GM21515 (cell line): ENCODE data around the gene ZNF414.
"Not testable (repeated sequence)": the region's sequence is repeated elsewhere in the genome, so short reads cannot be mapped to it uniquely, and the experiment has no call there.

ENCODE experiments used
- ATAC-seq: cut with Tn5 transposase; IDR thresholded peaks from one replicate; pipeline ENCODE4 v1.9.1; 2021; ENCODE audit not compliant: unreplicated experiment

Gene ZNF414

DNA sequence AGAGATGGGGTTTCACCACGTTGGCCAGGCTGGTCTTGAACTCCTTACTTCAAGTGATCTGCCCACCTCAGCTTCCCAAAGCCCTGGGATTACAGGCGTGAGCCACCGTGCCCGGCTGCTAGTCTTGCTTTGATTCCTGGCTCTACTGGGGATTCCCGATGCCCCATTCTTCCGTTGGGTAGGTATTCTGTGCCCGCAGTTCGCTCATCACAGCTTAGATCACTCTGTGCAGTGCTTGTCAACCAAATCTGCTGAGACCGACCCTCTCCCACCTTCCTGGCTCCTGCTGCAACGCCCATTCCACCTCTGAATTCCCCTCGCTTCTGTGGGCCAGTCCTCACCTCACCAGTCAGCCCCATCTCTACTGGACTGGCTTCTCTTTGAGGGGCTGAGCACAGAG is 4.6 kb upstream of the ZNF414 start:
- ATAC-seq: no peak

DNA sequence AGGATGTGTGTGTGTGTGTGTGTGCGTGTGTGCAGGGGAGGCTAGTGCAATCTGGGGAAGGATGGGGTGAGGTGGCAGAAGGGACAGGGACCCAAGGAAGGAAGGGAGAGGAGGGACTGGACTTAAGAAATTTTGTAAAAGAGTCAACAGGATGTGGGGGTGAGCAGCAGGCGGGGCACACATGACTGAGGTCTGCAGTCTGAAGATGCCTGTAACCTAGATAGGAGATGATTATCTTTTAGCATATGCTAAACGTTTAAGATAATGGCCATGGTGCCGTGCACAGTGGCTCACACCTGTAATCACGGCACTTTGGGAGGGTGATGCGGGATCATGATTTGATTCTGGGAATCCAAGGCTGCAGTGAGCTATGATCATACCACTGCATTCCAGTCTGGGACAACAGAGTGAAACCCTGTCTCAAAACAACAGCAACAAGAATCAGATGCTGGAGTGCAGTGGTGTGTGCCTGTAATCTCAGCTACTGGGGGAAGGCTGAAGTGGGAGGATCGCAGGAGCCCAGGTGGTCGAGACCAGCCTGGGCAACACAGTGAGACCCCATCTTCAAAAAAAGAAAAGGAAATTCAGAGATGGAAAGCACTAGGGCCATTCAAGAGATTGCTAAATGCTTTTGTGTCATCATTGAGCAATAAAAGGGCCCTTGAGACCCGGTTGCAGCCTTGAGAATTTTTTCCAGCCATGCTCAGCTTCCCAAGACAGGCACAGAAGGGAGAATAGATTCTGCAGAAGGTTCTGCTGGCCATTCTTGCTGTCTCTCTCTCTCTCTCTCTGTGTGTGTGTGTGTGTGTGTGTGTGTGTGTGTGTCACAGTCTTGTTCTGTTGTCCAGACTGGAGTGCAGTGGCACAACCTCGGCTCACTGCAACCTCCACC is 3.8 kb upstream of the ZNF414 start:
- no peak for ATAC-seq

DNA sequence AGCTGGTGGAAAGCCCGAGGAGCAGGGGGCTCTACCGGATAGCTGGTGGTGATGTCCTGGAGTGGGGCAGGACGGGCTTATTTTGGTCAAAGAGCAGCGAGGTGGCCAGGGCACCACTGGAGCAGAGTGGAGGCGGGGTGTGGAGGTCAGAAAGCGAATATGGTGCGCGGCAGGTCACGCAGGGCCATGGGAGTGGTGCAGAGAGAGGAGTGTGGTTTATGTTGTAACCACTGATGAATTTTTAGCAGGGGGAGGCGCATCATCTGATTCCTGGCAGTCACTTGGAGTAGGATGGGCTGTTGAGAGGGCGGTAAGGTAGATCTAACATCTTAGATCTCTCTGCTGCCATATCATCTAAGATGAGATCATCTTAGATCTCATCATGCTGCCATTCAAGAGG is 1.4 kb upstream of the ZNF414 start:
- no peak for ATAC-seq

DNA sequence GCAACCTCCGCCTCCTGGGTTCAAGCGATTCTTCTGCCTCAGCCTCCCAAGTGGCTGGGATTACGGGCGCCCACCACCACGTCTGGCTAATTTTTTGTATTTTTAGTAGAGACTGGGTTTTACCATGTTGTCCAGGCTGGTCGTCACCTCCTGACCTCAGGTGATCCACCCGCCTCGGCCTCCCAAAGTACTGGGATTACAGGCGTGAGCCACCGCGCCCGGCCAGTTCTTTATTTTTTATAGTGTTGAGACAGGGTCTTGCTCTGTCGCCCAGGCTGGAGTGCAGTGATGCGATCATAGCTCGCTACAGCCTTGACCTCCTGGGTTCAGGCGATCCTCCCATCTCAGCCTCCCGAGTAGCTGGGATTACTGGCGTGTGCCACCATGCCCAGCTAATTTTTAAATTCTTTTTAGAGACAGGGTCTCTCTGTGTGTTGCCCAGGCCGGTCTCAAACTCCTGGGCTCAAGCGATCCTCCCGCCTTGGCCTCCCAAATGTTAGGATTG is 590 bp upstream of the ZNF414 start:
- not testable (repeated sequence) for ATAC-seq

DNA sequence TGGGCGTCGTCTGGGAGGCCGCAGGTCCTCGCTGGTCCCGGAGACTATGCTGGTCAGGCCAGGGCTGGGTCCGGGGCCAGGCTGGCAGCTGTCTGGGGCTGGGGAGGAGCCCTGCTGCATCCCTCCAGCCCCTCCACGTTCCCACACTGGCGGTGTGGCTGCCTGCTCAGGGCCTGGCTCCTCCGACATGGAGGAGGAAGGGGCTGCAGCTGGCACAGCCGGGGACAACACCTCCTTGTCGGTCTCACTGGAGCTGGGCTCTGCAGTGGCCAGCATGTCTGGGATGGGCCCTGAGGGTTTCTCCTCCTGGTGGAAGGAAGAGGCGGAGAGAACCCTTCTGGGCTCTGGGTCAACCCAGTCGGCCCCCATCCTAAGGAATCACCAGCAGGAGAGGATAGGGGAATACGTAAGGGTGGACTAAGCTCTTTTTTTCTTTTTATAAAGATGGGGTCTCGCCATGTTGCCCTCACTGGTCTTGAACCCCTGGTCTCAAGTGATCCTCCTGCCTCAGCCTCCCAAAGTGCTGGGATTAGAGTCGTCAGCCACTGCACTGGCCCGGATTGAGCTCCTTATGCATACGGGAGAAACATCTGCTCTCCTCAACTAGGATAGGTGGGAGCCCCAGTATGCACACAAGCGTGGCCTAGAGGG is 806 bp downstream of the ZNF414 start:
- no peak for ATAC-seq

DNA sequence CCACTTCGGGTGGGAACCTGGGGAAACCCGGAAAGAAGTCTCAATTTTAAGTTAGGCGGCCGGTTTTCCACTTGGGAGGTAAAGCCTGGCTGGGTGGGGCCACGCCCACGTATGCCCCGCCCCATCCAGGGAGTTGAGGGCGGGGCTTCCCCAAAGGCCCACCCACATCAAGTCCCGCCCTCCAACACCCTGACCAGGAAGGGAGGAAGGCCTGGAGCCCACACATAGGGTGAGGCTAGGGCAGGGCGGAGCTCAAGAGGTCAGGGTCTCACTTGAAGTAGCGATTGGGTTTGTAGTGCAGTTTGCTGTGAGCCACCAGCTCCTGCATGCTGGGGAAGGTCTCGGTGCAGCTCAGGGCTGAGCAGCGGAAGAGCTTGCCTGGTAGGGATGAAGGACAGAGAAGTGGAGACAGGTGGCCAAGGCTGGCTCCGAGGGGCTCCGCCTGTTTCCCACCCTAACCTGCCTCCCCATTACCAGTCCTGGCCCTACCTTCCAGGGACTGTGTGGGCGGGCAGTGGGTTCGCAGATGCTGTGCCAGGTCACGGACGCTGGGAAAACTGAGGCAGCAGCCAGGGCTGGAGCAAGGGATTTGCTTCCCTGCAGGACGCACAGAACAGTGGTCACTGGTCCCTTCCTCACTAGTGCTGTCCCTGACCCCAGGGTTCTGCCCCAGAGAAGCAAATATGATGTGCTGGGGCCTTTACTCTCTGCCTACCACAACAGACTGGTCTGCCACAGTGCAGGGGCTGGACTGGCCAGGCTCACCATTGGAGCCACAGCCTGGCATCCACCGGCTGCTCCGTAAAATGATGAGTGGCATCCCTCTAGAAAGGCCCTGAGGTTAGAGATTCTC is 1.6 kb downstream of the ZNF414 start:
- no peak for ATAC-seq

DNA sequence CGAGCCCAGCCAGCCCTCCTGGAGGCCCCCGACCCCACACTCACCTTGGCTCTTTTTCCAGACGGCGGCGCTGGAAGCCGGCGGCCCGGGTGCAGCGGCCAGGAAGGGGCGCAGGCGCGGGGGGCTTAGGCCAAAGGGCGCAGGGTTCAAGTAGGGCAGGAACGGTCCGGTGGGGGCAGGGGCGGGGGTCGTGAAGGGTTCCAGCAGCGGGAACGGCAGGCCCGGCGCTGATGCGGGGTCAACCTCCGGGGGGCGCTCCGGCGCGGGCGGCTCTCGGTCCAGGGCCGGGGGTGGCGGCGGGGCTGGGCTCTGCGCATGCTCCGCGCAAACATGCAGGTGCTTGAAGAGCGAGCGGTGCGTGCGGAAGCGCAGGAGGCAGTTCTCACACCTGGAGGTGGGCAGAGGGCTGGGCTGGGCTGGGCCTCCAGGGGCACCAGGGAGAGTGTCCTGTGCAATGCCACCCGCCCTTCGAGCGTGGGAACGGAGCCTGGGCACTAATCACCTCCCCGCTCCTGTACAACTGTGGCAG is 2.3 kb downstream of the ZNF414 start:
- ATAC-seq: no peak

DNA sequence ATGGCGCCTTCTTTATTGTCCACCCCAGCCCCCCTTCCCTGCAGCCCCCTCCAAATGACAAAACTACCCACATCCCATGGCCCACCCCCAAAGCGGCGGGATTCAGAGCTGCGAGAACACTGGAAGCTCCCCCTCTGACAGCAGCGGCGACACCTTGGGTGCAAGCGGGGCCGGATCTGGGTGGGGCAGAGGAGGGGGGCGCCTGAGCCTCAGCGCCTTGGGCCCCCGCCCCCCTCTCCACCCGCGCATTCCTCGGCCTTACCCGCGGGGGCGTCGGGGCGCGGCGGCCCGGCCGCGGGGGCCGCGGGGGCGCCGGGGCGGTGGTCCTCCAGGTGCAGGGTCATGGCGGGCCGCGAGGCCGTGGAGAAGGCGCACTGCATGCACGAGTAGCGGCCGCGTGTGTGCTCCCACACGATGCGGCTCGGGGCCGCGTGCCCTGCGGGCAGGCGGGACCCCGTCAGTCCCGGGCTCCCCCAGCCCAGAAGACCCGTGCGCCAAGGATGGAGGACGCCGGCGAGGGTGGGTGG is 3.3 kb downstream of the ZNF414 start:
- ATAC-seq: no peak

DNA sequence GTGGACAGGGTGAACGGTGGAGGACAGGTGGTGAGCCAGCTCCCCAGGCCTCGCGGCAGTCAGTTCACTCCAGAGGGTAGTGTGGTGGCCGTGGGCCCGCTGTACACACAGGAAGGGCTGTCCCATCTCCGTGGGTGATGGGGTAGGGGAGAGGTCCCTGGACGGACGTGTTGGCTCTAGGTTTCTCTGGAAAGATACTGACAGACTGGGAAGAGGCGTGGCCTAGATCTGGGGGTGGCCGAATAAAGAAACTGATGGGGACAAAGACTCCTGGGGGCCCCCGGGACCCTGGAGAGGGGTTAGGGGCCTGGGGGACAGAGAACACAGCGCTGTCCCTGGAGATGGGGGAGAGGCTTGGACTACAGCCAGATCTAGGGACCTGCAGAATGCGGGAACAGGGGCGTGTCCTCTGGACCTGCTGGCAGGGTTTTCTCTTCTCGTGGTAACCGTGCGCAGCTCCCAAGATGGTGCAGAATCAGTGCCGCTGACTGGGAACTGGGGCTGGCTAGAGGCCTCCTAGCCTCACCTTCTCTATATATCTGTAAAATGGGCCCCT is 7.5 kb downstream of the ZNF414 start:
- ATAC-seq: no peak

DNA sequence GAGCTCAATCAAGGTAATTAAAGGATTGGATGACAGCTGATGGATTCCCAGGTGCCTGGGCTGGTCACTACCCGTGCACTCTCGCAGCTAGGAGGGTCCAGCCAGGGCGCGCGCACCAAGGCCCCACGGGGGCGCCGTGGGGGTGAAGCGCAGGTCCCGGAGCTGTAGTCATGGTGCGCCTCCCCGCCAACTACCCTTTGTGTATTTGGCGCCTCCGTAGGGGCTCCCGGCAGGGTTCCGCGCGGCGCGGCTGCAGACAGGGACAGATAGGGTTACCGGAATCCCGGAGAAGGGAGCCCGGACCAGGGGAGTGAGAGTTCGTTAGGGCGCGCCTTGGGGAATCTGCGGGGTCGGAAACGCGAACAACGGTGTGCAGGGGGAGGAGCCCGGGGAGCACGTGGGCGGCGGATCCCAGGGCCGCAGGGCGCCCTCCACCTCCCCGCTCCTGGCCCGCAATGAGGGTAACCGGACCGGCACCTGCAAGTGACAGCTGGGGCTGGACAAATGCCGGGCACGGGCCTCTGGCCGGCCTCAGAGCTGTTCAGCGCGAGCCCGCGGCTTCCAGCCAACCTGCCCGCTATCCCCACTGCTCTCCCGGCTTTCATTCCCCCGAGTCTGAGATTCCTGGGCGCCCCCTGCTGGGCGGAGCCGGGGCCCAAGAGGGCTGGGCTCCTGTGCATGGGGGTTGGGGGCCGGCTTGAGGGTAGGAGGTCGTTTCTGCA is 8.1 kb downstream of the ZNF414 start:
- ATAC-seq: peak; percentile 42

DNA sequence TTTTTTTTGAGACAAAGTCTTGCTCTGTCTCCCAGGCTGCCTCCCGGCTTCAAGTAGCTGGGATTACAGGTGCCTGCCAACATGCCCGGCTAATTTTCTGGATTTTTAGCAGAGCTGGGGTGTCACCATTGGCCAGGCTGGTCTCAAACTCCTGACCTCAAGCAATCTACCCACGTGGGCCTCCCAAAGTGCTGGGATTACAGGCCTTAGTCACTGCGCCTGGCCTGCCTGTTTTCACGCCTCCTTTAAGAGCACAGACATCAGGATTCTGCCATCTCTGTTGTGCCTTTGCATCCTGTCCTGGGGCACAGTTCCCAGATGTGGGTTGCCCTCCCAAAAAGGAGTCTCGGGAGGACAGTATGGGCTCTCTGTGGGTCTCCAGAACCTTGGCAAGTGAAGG is 9.0 kb downstream of the ZNF414 start:
- ATAC-seq: no peak

DNA sequence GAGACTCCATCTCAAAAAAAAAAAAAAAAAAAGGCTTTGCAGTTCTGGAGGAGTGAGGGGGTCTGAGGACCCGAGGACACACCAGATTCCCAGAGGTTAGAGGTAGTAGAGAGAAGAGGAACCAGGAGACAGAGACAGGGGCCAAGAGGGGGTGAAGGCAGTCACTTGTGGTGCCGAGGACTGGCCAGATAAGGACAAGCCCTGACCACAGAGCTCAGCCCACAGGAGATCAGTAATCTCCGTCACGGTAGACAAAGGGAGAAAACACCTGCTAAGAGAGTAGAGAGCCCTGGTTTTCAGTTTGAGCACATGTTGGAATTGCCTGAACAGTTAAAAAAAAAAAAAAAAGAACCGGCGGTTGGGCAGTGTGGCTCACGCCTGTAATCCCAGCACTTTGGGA is 9.8 kb downstream of the ZNF414 start:
- ATAC-seq: no peak

DNA sequence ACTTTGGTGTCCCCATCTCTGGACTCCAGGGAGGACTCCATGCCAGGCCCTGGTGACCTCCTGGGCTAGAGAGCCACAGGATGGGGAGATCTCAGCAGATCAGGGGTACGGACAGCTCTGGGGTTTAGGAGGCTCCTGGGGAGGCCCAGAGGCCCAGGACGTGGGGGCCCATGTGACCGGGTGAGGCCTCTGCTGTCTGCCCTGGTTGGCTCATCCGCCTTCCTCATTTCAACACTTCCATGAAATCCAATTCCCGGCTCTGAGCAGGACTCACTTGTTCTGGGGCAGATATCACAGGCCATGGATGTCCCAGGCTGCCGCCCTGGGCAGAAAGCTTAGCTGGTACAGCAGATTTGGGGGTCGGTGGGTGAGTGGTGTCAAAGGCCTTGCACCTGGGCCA is 10.5 kb downstream of the ZNF414 start:
- ATAC-seq: no peak

DNA sequence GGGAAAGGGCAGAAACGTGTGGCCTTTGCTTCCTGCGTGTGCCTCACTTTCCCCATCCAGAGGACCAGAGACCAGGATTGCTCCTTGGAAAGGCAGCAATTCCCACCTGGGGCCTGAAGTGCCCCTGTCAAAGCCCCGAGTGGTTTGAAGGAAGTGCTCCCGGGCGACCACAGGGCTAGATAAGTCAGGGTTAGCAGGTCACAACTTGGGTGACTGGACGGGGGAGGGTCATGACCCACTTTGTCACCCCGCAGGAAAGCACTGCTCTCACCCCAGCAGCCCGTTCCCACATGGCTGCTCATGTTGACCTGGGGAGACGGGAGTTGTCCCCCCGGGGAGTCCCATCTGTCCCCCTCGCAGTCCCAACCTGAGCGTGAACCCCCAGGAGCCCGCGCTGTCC is 12.0 kb downstream of the ZNF414 start:
- no peak for ATAC-seq

DNA sequence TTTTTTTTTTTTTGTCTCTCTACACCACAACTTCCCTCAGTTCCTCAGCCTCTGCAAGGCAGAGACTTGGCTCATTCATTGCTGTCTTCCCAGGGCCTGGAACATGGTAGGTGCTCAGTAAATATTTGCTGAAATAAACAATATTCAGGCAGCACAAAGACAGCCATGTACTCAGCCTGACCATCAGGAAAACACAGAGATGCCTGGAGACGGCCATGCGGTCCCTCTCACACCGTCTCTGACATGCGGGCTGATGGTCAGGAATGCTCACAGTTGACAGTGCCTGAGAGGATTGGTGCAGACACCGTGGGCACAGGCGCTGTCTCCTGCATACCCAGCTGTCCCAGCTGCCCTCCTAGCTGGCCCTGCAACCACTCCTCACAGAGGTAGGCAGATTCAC is 12.5 kb downstream of the ZNF414 start:
- no peak for ATAC-seq

DNA sequence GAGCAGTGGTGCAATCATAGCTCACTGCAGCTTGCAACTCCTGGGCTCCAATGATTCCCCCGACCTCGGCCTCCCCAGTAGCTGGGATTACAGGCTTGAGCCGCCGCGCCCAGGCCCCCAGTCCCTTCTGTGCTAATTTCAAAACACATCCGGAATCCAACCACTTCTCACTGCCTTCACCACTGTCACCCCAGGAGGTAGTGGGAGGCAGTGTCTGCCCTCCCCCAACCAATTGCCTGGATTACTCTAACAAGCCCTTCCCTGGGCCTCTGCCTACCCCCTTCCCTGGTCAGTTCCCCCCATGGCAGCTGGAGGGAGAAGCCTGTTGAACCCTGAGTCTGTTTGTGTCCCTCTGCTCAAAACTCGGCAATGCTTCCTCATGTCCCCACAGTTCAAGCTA is 13.8 kb downstream of the ZNF414 start:
- ATAC-seq: no peak

DNA sequence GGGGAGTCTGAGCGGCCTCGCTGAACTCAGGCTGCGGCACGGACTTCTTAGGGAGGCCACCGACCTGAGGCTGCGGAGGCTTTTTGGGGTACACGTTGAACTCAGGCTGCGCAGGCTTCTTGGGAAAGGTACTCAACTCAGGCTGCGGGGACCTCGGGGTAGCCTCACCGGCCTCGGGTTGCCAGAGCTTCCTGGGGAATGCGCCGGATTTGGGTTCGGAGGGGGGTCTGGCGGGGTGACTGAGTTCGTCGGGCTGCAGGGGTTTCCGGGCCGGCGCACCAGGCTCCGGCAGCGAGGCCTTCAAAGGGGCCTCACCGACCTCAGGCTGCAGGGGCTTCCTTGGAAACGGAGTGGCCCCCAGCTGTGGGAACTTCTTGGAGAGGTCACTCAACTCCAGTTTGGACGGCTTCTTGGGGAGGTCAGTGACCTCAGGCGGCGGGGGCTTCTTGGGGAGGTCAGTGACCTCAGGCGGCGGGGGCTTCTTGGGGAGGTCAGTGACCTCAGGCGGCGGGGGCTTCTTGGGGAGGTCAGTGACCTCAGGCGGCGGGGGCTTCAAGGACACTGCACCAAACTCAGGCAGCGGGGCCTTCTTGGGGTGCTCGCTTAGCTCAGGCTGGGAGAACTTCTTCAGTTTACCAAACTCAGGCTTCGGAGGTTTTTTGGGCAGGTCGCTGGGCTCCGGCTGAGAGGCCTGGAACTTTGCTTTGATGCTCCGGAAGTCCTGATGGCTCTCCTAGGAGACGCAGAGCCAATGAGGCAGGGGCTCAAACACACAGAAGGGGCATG is 14.7 kb downstream of the ZNF414 start:
- ATAC-seq: no peak

DNA sequence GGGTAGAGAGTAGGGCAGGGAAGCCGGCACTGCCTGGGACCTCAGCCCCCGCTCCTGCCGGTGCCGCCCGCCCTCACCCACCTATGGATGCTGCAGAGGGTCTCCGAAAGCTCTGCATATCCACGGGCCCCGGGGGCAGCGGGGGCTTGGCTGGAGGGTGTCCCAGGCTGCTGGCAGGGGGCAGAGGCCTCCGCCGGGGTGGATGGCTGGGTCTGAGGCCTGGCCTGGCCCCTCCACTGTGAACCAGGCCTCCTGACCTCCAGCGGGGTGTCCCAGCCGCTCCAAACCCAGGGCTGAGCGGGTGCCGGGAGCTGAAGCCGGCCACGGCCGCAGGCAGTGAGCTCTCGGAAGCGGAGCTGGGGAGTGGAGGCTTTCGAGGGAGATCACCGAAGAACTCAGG is 15.7 kb downstream of the ZNF414 start:
- ATAC-seq: no peak

DNA sequence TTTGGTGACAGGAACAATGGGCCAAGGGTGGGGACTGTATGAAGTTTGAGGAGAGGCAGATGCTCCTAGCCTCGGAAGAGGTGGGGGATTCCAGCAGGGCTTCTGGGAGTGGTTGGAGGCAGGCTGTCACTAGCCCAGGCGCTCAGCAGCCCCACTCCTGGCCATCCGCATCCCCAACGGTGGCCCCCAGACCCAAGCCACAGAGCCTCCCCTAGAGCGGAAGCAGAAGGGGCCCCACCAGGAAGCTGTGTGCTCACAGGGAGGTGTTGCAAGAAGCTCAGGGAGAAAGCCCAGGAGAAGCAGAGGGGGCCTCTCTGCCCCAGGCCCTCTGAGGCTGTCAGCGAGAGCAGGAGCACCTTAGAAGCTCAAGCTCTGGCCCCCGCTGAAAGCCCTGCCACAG is 19.8 kb downstream of the ZNF414 start:
- no peak for ATAC-seq
